Measurements from ENCODE around the gene TMED4.

The TMED4 gene

GRCh38 chr7:44547536-44548231 lies 34.3 kb downstream of the TMED4 start:
- FAIRE-seq (no peak), DNase-seq (ENCODE audit: extremely low spot score, insufficient read length, low read depth) (no peak)

GRCh38 chr7:44541876-44542610 lies 40.0 kb downstream of the TMED4 start:
- FAIRE-seq, result no peak

GRCh38 chr7:44541028-44541869 lies 40.8 kb downstream of the TMED4 start, which contains the start of gene NPC1L1:
Gene NPC1L1 (minus strand): TSS chr7:44541330. CDS start chr7:44541259, 71 bp downstream.
- no peak for FAIRE-seq
- no peak for DNase-seq (ENCODE audit: extremely low spot score, insufficient read length, low read depth)

More at GRCh38 chr7:44541876-44542610, 40.0 kb downstream of the TMED4 start:
- no peak for DNase-seq (ENCODE audit: extremely low spot score, insufficient read length, low read depth)

GRCh38 chr7:44540592-44541027 lies 41.4 kb downstream of the TMED4 start:
- no peak for FAIRE-seq
- DNase-seq (ENCODE audit: extremely low spot score, insufficient read length, low read depth), result no peak

GRCh38 chr7:44539669-44540506 lies 42.1 kb downstream of the TMED4 start:
- no peak for FAIRE-seq

GRCh38 chr7:44538798-44539668 lies 43.0 kb downstream of the TMED4 start:
- FAIRE-seq (no peak), DNase-seq (ENCODE audit: extremely low spot score, insufficient read length, low read depth) (no peak)

More at GRCh38 chr7:44539669-44540506, 42.1 kb downstream of the TMED4 start:
- no peak for DNase-seq (ENCODE audit: extremely low spot score, insufficient read length, low read depth)

- FAIRE-seq (no peak), DNase-seq (ENCODE audit: extremely low spot score, insufficient read length, low read depth) (no peak)
These were observed 43.8 kb downstream of the TMED4 start for GRCh38 chr7:44538093-44538797.

GRCh38 chr7:44537442-44537841 lies 44.6 kb downstream of the TMED4 start:
- no peak for FAIRE-seq
- no peak for DNase-seq (ENCODE audit: extremely low spot score, insufficient read length, low read depth)

- FAIRE-seq (no peak), DNase-seq (ENCODE audit: extremely low spot score, insufficient read length, low read depth) (no peak)
These were observed 45.9 kb downstream of the TMED4 start for GRCh38 chr7:44536090-44536489.

GRCh38 chr7:44535348-44536064 lies 46.5 kb downstream of the TMED4 start:
- FAIRE-seq (no peak), DNase-seq (ENCODE audit: extremely low spot score, insufficient read length, low read depth) (no peak)

GRCh38 chr7:44534501-44534900 lies 47.5 kb downstream of the TMED4 start:
- peak; percentile 70 for DNase-seq (ENCODE audit: extremely low spot score, insufficient read length, low read depth)
- FAIRE-seq, result peak; percentile 73

- FAIRE-seq (no peak), DNase-seq (ENCODE audit: extremely low spot score, insufficient read length, low read depth) (no peak)
These were observed 47.9 kb downstream of the TMED4 start for GRCh38 chr7:44534087-44534486.

- DNase-seq (ENCODE audit: extremely low spot score, insufficient read length, low read depth), result no peak
- no peak for FAIRE-seq
These were observed 48.6 kb downstream of the TMED4 start for GRCh38 chr7:44533301-44534055.

- FAIRE-seq, result no peak
- DNase-seq (ENCODE audit: extremely low spot score, insufficient read length, low read depth), result no peak
These were observed 50.3 kb downstream of the TMED4 start for GRCh38 chr7:44531421-44532380.

GRCh38 chr7:44530990-44531389 lies 51.0 kb downstream of the TMED4 start:
- FAIRE-seq (no peak), DNase-seq (ENCODE audit: extremely low spot score, insufficient read length, low read depth) (no peak)
